ENCODE data around the gene SPCS3.

- TF ChIP-seq CTCF (conservative IDR thresholded peaks at IDR 0.05; ENCODE audit: low read depth in 2 of 2) (no peak), EZH2 (IDR thresholded peaks at IDR 0.05; ENCODE audit: low read depth, unreplicated experiment) (no peak), POLR2AphosphoS5 (IDR thresholded peaks at IDR 0.05; ENCODE audit: low read depth) (no peak)
Measured at GRCh38 chr4:176335421-176335820, 15.7 kb downstream of the SPCS3 start.

All from GM23338 (cell line).